GM18502 (cell line): ENCODE data around the gene PPL.
"Not testable (repeated sequence)": the region's sequence is repeated elsewhere in the genome, so short reads cannot be mapped to it uniquely, and the experiment has no call there.

ENCODE experiments used
- ATAC-seq: cut with Tn5 transposase; IDR thresholded peaks from one replicate; pipeline ENCODE4 v1.9.1; 2021; ENCODE audit warnings: mild to moderate bottlenecking; ENCODE audit not compliant: unreplicated experiment, poor library complexity

Gene PPL

GRCh38 chr16:4913774-4914525 lies 23.0 kb downstream of the PPL start:
- no peak for ATAC-seq

- no peak for ATAC-seq
Measured at GRCh38 chr16:4913130-4913773, 23.7 kb downstream of the PPL start.

GRCh38 chr16:4911970-4912386 lies 25.0 kb downstream of the PPL start:
- no peak for ATAC-seq

- ATAC-seq = no peak
Measured at GRCh38 chr16:4910828-4911227, 26.1 kb downstream of the PPL start.

GRCh38 chr16:4909825-4910224 lies 27.1 kb downstream of the PPL start:
- ATAC-seq = no peak

- no peak for ATAC-seq
Measured at GRCh38 chr16:4908854-4909401, 28.0 kb downstream of the PPL start.

GRCh38 chr16:4904942-4905615 lies 31.9 kb downstream of the PPL start:
- ATAC-seq = no peak

- ATAC-seq = no peak
Measured at GRCh38 chr16:4904108-4904941, 32.6 kb downstream of the PPL start.

- ATAC-seq = no peak
Measured at GRCh38 chr16:4902038-4902437, 34.9 kb downstream of the PPL start.

GRCh38 chr16:4900750-4901149 lies 36.2 kb downstream of the PPL start:
- no peak for ATAC-seq

GRCh38 chr16:4900036-4900435 lies 36.9 kb downstream of the PPL start:
- no peak for ATAC-seq

- ATAC-seq = no peak
Measured at GRCh38 chr16:4899474-4899846, 37.5 kb downstream of the PPL start.

GRCh38 chr16:4898811-4899473 lies 38.0 kb downstream of the PPL start:
- ATAC-seq = no peak

GRCh38 chr16:4897328-4897727 lies 39.6 kb downstream of the PPL start:
- ATAC-seq = no peak

- ATAC-seq = not testable (repeated sequence)
Measured at GRCh38 chr16:4896761-4897160, 40.2 kb downstream of the PPL start.

GRCh38 chr16:4895366-4895765 lies 41.6 kb downstream of the PPL start:
- ATAC-seq = no peak

- ATAC-seq = no peak
Measured at GRCh38 chr16:4894276-4895150, 42.4 kb downstream of the PPL start.

GRCh38 chr16:4893103-4893862 lies 43.7 kb downstream of the PPL start:
- no peak for ATAC-seq
